ENCODE results near the gene HS1BP3.

- TF ChIP-seq JUNB (IDR thresholded peaks at IDR 0.05) (no peak), RAD21 (conservative IDR thresholded peaks at IDR 0.05 in 1 of 2, IDR thresholded peaks at IDR 0.05 in 1 of 2) (no peak)
Observed at GRCh38 chr2:20585359-20585709, 65.6 kb downstream of the HS1BP3 start.

Data from A549 (cell line).